Lower lobe of right lung (tissue), 2 donors: ENCODE data around the gene AOAH. TPM values are rescaled to one million over a fixed set of nuclear protein-coding genes. Genes with fewer than 3 reads are reported as not detected.

Experiments
- ATAC-seq, 2 donors: fragments of 200-7000 bp; cut with Tn5 transposase; one replicate each; pipeline ENCODE4 v1.9.1; 2020 to 2022; ENCODE audit warnings: mild to moderate bottlenecking in 2 of 2, moderate library complexity in 2 of 2
- DNase-seq: peaks from one replicate; pipeline ENCODE4 v3.0.0-alpha.2; 2020
- H3K27ac ChIP-seq: fragments of 200-600 bp; one replicate; pipeline ENCODE4 v1.8.0; 2022
- H3K27me3 ChIP-seq: fragments of 200-600 bp; one replicate; pipeline ENCODE4 v1.8.0; 2022; ENCODE audit warnings: low read depth
- H3K36me3 ChIP-seq: fragments of 200-600 bp; one replicate; pipeline ENCODE4 v1.8.0; 2022; ENCODE audit warnings: mild to moderate bottlenecking
- H3K4me1 ChIP-seq: fragments of 200-600 bp; one replicate; pipeline ENCODE4 v1.8.0; 2022
- H3K4me3 ChIP-seq: fragments of 200-600 bp; one replicate; pipeline ENCODE4 v1.8.0; 2022; ENCODE audit warnings: mild to moderate bottlenecking
- H3K9me3 ChIP-seq: fragments of 200-600 bp; one replicate; pipeline ENCODE4 v1.8.0; 2022
- CTCF ChIP-seq: fragments of 200-600 bp; IDR thresholded peaks from one replicate; pipeline ENCODE4 v1.8.0; 2022; ENCODE audit warnings: antibody characterized with exemption, mild to moderate bottlenecking
- intact Hi-C: fragments of 100-400 bp; cut with DNase I; formaldehyde crosslinking; loops from one replicate; pipeline ENCODE4 v1.11.0; 2022
- total RNA-seq: library from RNA; stranded (reverse); fragmentation: NEBNext Ultra II Directional; extraction: Animal tissue kit (Norgen Biotek cat#: 25700); gene quantifications from one replicate; pipeline ENCODE4 v1.2.1, GENCODE V29; 2021
- donor health status: DM: no; HTN: yes; CAD: no; lungs with severe emphysema.

The AOAH gene
- total RNA-seq, 1 donor from 2014 or later, result 29.2 TPM

GRCh38 chr7:36762394-36762793 lies 38.1 kb upstream of the AOAH start:
- H3K27ac ChIP-seq, result no peak overlapping the region
- intact Hi-C loops, result no loop called here

GRCh38 chr7:36761835-36762234 lies 37.5 kb upstream of the AOAH start:
- no peaks in the 10 kb centered on the region for H3K9me3 ChIP-seq
- no peak overlapping the region for H3K27ac ChIP-seq
- H3K27me3 ChIP-seq, result no peaks in the 10 kb centered on the region
- H3K36me3 ChIP-seq, result no peaks in the 10 kb centered on the region
- ATAC-seq (no peak), DNase-seq (no peak)
- intact Hi-C loops, result no loop called here
- no peak for TF ChIP-seq CTCF
- no peaks in the 10 kb centered on the region for H3K4me1 ChIP-seq
- no peak overlapping the region for H3K4me3 ChIP-seq

More at GRCh38 chr7:36762394-36762793, 38.1 kb upstream of the AOAH start:
- H3K4me1 ChIP-seq, result no peaks in the 10 kb centered on the region
- H3K9me3 ChIP-seq, result no peaks in the 10 kb centered on the region
- no peak for ATAC-seq
- TF ChIP-seq CTCF, result no peak
- H3K4me3 ChIP-seq, result no peak overlapping the region
- DNase-seq, result no peak
- no peaks in the 10 kb centered on the region for H3K27me3 ChIP-seq
- H3K36me3 ChIP-seq, result no peaks in the 10 kb centered on the region

- no peak for TF ChIP-seq CTCF
- DNase-seq, result no peak
- H3K27ac ChIP-seq, result no peak overlapping the region
- ATAC-seq, result no peak
- H3K9me3 ChIP-seq, result no peaks in the 10 kb centered on the region
- H3K4me1 ChIP-seq, result no peaks in the 10 kb centered on the region
- H3K4me3 ChIP-seq, result no peak overlapping the region
- no peaks in the 10 kb centered on the region for H3K36me3 ChIP-seq
- H3K27me3 ChIP-seq, result no peaks in the 10 kb centered on the region
- intact Hi-C loops, result no loop called here
These were observed 36.8 kb upstream of the AOAH start for GRCh38 chr7:36760856-36761762.

DNA sequence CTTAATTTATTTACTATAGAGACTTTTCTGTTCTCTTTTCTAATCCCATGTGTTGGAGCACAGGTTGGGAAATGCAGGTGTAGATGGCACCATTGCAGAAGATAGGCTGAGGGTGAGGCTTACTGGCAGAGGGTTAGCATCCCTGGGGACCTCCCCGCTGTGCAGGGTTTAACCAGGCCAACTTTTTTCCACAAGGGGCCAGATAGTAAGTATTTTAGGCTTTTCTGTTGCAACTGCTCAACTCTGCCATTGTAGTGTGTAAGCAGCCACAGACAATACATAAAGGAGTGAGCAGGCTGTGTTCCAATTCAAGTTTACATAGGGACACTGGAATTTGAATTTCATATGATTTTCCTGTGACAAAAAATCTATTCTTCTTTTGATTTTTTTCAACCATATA lies 34.6 kb upstream of the AOAH start:
- Histone ChIP-seq H3K9me3 (no peaks in the 10 kb centered on the region), H3K27me3 (no peaks in the 10 kb centered on the region), H3K27ac (no peak overlapping the region), H3K4me3 (no peak overlapping the region), H3K36me3 (no peaks in the 10 kb centered on the region), H3K4me1 (no peaks in the 10 kb centered on the region)
- no peak for DNase-seq
- intact Hi-C loops, result no loop called here
- TF ChIP-seq CTCF, result no peak
- ATAC-seq, result no peak

DNA sequence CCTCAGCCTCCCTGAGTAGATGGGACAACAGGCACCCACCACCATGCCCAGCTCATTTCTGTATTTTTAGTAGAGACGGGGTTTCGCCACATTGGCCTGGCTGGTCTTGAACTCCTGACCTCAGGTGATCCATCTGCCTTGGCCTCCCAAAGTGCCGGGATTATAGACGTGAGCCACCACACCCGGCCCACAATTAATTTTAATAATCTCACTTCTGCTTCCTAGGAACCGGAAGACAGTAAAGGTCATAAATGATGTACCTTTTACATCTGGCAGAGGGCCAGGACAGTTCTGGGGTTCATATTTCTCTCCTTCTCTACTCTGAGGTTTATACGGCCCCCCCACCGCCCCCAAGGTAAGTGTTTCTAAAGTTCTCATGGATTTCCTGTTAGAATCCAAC lies 31.2 kb upstream of the AOAH start:
- Histone ChIP-seq H3K9me3 (no peaks in the 10 kb centered on the region), H3K4me1 (no peaks in the 10 kb centered on the region), H3K36me3 (no peaks in the 10 kb centered on the region), H3K27me3 (no peaks in the 10 kb centered on the region), H3K4me3 (no peak overlapping the region), H3K27ac (no peak overlapping the region)
- ATAC-seq (no peak), DNase-seq (no peak)
- no peak for TF ChIP-seq CTCF
- intact Hi-C loops, result no loop called here
